Breast epithelium (tissue), 4 donors: Measurements from ENCODE around the gene SIK2. TPM values are rescaled to one million over a fixed set of nuclear protein-coding genes. Genes with fewer than 3 reads are reported as not detected.
A peak's percentile ranks its signal among the peaks of the same experiment; 100 is the strongest.

Source experiments
- DNase-seq, 2 donors: peaks; one replicate each; pipeline ENCODE4 v3.0.0-alpha.2; 2019; ENCODE audit warnings: low spot score in 2 of 2
- H3K27ac ChIP-seq, 2 donors: fragments of 200-600 bp; sonication (generic) in 1 of 2; one replicate each; pipeline ENCODE4 v1.5.1; 2016 to 2019; ENCODE audit warnings: mild to moderate bottlenecking in 1 of 2
- H3K27me3 ChIP-seq, 2 donors: fragments of 200-600 bp; sonication (generic) in 1 of 2; one replicate each; pipeline versions ENCODE4 v1.5.1 to v1.6.0; 2017 to 2019; ENCODE audit warnings: control low read depth in 1 of 2, mild to moderate bottlenecking in 1 of 2
- H3K36me3 ChIP-seq: fragments of 200-600 bp; one replicate; pipeline ENCODE4 v1.5.1; 2019
- H3K4me1 ChIP-seq, 2 donors: fragments of 200-600 bp; sonication (generic); one replicate each; pipeline ENCODE4 v1.5.1; 2016 to 2019; ENCODE audit warnings: control low read depth in 1 of 2
- H3K4me3 ChIP-seq, 3 donors: fragments of 200-600 bp; sonication (generic); 1 replicate in 2 of 3; 2 replicates in 1 of 3; pipeline ENCODE4 v1.5.1; 2016 to 2019; ENCODE audit warnings: mild to moderate bottlenecking in 3 of 3, moderate library complexity in 2 of 3
- H3K9me3 ChIP-seq, 2 donors: fragments of 200-600 bp; sonication (generic) in 1 of 2; one replicate each; pipeline ENCODE4 v1.5.1; 2016 to 2019; ENCODE audit warnings: control low read depth in 1 of 2
- POLR2A ChIP-seq: fragments of 450-650 bp; IDR thresholded peaks from one replicate; pipeline ENCODE4 v1.6.1; 2016; ENCODE audit warnings: antibody characterized with exemption, mild to moderate bottlenecking, moderate library complexity
- POLR2AphosphoS5 ChIP-seq, 3 donors: sonication (generic); formaldehyde crosslinking; IDR thresholded peaks; one replicate each; pipeline ENCODE4 v1.6.1; 2017; ENCODE audit warnings: antibody characterized with exemption in 3 of 3
- intact Hi-C: fragments of 100-400 bp; cut with DNase I; formaldehyde crosslinking; loops from one replicate; pipeline ENCODE4 v1.15.1; 2023; ENCODE audit warnings: low total_unique reads
- total RNA-seq, 3 donors: library from RNA; depleted of rRNA; stranded (reverse); fragments of >200 nt; gene quantifications; one replicate each; pipeline ENCODE4 v1.1.0, GENCODE V29; 2016
- TF ChIP-seq, protein P1 (sequence below), 3 donors: fragments of 450-650 bp; IDR thresholded peaks; one replicate each; pipeline ENCODE4 v1.5.1; 2016 to 2017; ENCODE audit warnings: antibody characterized with exemption in 3 of 3, mild to moderate bottlenecking in 3 of 3, moderate library complexity in 3 of 3

The SIK2 gene
- total RNA-seq, 3 donors from 2014 or later: 19.0 to 56.6 (median 30.7) TPM

DNA sequence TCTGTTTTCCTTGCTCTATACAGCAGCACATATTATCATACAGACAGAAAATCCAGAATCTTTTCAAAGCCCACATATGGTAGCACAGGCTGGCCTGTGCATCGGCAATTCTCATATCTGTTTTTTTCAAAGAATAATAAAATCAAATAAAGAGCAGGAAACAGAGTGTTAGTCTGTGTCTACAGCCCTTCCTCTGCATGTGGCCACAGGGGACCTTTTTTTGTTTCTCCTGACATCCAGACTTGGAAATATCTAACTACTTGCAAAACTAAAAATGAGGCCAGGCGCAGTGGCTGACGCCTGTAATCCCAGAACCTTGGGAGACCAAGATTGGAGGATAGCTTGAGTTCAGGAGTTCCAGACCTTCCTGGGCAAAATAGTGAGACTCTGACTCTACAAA, 41.4 kb upstream of the SIK2 start:
- Histone ChIP-seq H3K27ac (peak overlapping the region in 1 of 2 donors; percentile 0), H3K27me3 (no peaks in the 10 kb centered on the region), H3K36me3 (no peaks in the 10 kb centered on the region), H3K4me1 (no peaks in the 10 kb centered on the region), H3K4me3 (no peak overlapping the region), H3K9me3 (no peaks in the 10 kb centered on the region)
- intact Hi-C loops: no loop called here
- TF ChIP-seq, protein P1, sequence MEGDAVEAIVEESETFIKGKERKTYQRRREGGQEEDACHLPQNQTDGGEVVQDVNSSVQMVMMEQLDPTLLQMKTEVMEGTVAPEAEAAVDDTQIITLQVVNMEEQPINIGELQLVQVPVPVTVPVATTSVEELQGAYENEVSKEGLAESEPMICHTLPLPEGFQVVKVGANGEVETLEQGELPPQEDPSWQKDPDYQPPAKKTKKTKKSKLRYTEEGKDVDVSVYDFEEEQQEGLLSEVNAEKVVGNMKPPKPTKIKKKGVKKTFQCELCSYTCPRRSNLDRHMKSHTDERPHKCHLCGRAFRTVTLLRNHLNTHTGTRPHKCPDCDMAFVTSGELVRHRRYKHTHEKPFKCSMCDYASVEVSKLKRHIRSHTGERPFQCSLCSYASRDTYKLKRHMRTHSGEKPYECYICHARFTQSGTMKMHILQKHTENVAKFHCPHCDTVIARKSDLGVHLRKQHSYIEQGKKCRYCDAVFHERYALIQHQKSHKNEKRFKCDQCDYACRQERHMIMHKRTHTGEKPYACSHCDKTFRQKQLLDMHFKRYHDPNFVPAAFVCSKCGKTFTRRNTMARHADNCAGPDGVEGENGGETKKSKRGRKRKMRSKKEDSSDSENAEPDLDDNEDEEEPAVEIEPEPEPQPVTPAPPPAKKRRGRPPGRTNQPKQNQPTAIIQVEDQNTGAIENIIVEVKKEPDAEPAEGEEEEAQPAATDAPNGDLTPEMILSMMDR (IDR thresholded peaks at IDR 0.05): no peak
- TF ChIP-seq POLR2A (no peak), POLR2AphosphoS5 (IDR thresholded peaks at IDR 0.05) (no peak)
- no peak for DNase-seq

DNA sequence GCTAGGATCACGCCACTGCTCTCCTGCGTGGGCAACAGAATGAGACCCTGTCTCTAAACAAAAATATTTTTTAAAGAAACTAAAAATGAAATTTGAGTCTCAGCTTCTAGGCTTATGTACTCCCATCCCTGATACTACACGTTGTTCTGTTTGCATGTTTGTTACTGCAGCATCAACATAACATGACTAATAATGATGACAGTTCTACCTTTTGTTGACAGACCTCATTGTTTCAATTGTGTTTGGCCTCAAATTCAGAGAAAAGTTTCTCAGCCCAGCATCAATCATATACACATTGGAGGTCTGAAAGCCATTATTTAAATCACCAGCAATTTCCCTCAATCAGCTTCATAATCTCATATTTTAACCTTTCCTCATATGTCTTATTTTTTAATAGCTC, 40.9 kb upstream of the SIK2 start:
- Histone ChIP-seq H3K27me3 (no peaks in the 10 kb centered on the region), H3K27ac (no peak overlapping the region), H3K9me3 (no peaks in the 10 kb centered on the region), H3K36me3 (no peaks in the 10 kb centered on the region), H3K4me1 (no peaks in the 10 kb centered on the region), H3K4me3 (no peak overlapping the region)
- no peak for DNase-seq
- intact Hi-C loops: no loop called here
- TF ChIP-seq, protein P1 (IDR thresholded peaks at IDR 0.05): no peak
- TF ChIP-seq POLR2A (no peak), POLR2AphosphoS5 (IDR thresholded peaks at IDR 0.05) (no peak)

DNA sequence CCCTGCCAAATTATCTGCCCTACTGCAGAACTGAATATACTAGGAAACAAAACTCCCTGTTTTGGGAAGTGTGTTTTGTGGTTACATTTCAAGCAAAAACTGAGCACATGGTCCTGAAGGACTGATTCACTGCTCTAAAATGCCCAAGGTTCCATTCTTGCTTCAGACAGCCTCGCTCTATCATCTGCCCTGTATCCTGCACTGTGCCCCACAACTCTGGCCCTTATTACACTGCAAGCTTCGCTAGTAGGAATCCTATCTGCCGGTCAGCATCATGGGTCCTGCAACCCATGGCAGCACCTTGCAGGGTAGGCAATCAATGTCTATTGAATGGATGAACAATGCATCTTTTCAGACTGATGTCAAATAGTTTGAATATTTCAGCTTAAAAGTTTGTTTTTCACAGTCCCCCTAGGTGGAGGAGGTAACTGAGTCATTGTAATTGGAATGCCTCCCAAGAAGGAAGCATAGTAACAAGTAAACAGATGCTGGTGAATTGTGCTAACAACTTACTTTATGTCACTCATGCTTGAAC, 40.4 kb upstream of the SIK2 start:
- Histone ChIP-seq H3K4me3 (no peak overlapping the region), H3K36me3 (no peaks in the 10 kb centered on the region), H3K4me1 (no peaks in the 10 kb centered on the region), H3K9me3 (no peaks in the 10 kb centered on the region), H3K27ac (no peak overlapping the region), H3K27me3 (no peaks in the 10 kb centered on the region)
- intact Hi-C loops: no loop called here
- no peak for DNase-seq
- no peak for TF ChIP-seq POLR2AphosphoS5 (IDR thresholded peaks at IDR 0.05)
- TF ChIP-seq POLR2A: no peak
- TF ChIP-seq, protein P1 (IDR thresholded peaks at IDR 0.05): no peak

DNA sequence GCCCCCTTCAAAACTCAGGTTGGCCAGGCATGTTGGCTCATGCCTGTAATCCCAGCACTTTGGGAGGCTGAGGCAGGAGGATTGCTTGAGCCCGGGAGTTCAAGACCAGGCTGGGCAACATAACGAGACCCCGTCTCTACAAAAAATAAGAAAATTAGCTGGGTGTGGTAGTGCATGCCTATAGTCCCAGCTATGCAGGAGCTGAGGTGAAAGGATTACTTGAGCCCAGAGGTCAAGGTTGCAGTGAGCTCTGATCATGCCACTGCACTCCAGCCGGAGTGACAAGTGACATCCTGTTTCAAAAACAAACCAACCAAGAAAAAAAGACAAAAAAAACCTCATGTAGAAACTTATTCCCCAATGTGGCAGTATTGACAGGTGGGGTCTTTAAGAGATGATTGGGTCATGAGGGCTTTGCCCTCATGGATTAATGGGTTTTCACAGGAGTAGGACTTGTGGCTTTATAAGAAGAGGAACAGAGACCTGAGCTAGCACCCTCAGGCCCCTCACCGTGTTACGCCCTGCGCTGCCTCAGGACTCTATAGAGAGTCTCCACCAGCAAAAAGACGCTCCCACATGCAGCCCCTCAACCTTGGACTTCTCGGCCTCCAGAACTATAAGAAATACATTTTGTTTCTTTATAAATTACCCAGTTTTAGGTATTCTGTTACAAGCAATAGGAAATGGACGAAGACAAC, 39.4 kb upstream of the SIK2 start:
- DNase-seq: no peak
- no peaks in the 10 kb centered on the region for H3K27me3 ChIP-seq
- H3K27ac ChIP-seq: no peak overlapping the region
- no peaks in the 10 kb centered on the region for H3K36me3 ChIP-seq
- TF ChIP-seq POLR2A: no peak
- TF ChIP-seq POLR2AphosphoS5 (IDR thresholded peaks at IDR 0.05): no peak
- TF ChIP-seq, protein P1 (IDR thresholded peaks at IDR 0.05): no peak
- H3K4me1 ChIP-seq: no peaks in the 10 kb centered on the region
- intact Hi-C loops: no loop called here
- no peaks in the 10 kb centered on the region for H3K9me3 ChIP-seq
- no peak overlapping the region for H3K4me3 ChIP-seq

DNA sequence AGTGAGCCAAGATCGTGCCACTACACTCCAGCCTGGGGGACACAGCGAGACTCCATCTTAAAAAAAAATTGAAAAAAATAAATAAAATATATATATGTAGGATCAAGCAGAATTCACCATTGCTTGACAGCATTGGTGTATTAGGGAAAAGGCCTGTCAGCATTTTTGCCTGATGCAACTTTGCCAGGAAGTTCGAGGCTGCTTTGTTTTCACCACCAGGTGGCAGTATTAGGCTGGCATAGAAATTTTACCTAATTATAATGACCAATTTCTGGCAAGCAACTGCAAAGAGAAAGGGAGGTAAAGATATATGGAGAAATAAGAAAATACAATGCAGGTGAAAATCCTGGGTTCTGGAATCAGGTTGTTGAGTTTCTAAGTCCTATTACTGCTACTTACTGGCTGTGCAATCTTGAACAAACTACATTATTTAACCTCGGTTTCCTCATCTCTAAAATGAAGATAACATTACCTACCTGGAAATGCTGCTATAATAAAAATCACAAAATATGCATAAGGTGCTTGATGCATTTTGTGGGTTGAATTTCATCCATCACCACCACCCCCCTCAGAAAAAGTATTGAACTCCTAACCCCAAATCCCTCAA, 37.0 kb upstream of the SIK2 start:
- H3K36me3 ChIP-seq: no peaks in the 10 kb centered on the region
- no peaks in the 10 kb centered on the region for H3K4me1 ChIP-seq
- H3K27ac ChIP-seq: no peak overlapping the region
- peak; percentile 50 to 67 for DNase-seq
- intact Hi-C loops: no loop called here
- TF ChIP-seq, protein P1 (IDR thresholded peaks at IDR 0.05): peak; percentile 76 to 79 (median 79)
- no peak for TF ChIP-seq POLR2AphosphoS5 (IDR thresholded peaks at IDR 0.05)
- TF ChIP-seq POLR2A: no peak
- no peaks in the 10 kb centered on the region for H3K27me3 ChIP-seq
- no peaks in the 10 kb centered on the region for H3K9me3 ChIP-seq
- H3K4me3 ChIP-seq: no peak overlapping the region
